ENCODE data around the gene NAA11.
A peak's percentile ranks its signal among the peaks of the same experiment; 100 is the strongest.

The NAA11 gene

DNA sequence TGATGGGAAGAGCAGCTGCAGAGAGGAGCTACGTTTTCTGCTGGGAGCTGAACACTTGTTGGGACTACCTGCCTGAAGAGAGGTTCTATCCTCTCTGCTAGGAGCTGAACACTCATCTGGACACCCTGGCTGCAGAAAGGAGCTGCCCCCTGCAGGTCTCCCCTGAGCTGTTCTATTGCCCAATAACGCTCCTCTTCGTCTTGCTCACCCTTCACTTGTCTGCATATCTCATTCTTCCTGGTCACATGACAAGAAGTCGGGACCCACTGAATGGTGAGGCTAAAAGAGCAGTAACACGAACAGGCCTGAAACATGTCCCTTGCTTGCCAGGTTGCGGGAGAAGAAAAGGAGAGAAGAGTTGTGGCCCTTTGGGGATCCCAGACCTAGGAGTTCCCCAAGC, 27.8 kb downstream of the NAA11 start:
- no peak for DNase-seq (ENCODE audit: low read depth)
- H3K4me3 ChIP-seq (ENCODE audit: low read depth, low read length): no peak overlapping the region
- TF ChIP-seq, protein P1, sequence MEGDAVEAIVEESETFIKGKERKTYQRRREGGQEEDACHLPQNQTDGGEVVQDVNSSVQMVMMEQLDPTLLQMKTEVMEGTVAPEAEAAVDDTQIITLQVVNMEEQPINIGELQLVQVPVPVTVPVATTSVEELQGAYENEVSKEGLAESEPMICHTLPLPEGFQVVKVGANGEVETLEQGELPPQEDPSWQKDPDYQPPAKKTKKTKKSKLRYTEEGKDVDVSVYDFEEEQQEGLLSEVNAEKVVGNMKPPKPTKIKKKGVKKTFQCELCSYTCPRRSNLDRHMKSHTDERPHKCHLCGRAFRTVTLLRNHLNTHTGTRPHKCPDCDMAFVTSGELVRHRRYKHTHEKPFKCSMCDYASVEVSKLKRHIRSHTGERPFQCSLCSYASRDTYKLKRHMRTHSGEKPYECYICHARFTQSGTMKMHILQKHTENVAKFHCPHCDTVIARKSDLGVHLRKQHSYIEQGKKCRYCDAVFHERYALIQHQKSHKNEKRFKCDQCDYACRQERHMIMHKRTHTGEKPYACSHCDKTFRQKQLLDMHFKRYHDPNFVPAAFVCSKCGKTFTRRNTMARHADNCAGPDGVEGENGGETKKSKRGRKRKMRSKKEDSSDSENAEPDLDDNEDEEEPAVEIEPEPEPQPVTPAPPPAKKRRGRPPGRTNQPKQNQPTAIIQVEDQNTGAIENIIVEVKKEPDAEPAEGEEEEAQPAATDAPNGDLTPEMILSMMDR (IDR thresholded peaks at IDR 0.05; ENCODE audit: low read depth, low read length, missing control alignments): peak; percentile 14

GRCh38 chr4:79297479-79297878, 28.4 kb downstream of the NAA11 start:
- TF ChIP-seq, protein P1 (IDR thresholded peaks at IDR 0.05; ENCODE audit: low read depth, low read length, missing control alignments): no peak
- DNase-seq (ENCODE audit: low read depth): no peak
- H3K4me3 ChIP-seq (ENCODE audit: low read depth, low read length): no peak overlapping the region

- TF ChIP-seq, protein P1 (IDR thresholded peaks at IDR 0.05; ENCODE audit: low read depth, low read length, missing control alignments): no peak
- H3K4me3 ChIP-seq (ENCODE audit: low read depth, low read length): no peak overlapping the region
- DNase-seq (ENCODE audit: low read depth): no peak
Observed at GRCh38 chr4:79296768-79297428, 29.0 kb downstream of the NAA11 start.

DNA sequence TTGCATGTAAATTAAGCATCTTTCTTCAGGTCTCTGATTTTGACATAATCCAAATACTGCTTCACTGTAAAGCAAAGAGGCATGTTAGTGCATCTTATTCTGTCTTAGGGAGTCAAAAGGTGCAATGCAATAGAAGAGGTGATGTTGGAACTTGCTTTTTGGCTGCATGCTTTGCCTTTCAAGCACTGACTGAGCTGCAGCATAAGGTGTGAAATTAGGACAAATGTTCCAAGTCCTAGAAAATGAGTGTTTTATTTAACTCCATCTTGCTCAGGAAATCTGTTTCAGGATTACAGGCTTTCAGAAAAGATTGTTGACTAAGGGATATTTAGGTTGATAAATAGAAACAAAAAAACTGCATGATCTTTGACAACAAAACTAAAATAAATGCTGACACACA, 30.8 kb downstream of the NAA11 start:
- DNase-seq (ENCODE audit: low read depth): no peak
- TF ChIP-seq, protein P1 (IDR thresholded peaks at IDR 0.05; ENCODE audit: low read depth, low read length, missing control alignments): no peak
- H3K4me3 ChIP-seq (ENCODE audit: low read depth, low read length): no peak overlapping the region

DNA sequence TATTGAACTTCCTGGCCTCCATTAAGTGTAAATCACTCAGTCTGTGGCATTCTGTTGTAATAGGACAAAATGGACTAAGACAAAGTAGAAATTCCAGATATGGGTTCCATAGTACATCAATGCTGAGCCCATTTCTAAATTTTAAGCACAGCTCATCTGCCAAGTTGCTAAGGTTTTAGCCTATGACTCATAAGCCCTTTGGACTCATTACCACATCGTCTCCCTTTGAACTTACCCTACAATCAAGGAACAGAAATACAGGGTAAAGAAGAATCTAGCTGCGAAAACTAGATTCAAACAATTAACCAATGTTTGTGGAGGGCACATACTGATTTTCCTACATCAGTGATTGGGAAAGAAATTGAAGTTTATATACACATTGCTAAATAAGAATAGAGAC, 31.8 kb downstream of the NAA11 start:
- DNase-seq (ENCODE audit: low read depth): no peak
- H3K4me3 ChIP-seq (ENCODE audit: low read depth, low read length): no peak overlapping the region
- TF ChIP-seq, protein P1 (IDR thresholded peaks at IDR 0.05; ENCODE audit: low read depth, low read length, missing control alignments): no peak

GRCh38 chr4:79292008-79292407, 33.9 kb downstream of the NAA11 start:
- TF ChIP-seq, protein P1 (IDR thresholded peaks at IDR 0.05; ENCODE audit: low read depth, low read length, missing control alignments): no peak
- DNase-seq (ENCODE audit: low read depth): no peak
- H3K4me3 ChIP-seq (ENCODE audit: low read depth, low read length): no peak overlapping the region

DNA sequence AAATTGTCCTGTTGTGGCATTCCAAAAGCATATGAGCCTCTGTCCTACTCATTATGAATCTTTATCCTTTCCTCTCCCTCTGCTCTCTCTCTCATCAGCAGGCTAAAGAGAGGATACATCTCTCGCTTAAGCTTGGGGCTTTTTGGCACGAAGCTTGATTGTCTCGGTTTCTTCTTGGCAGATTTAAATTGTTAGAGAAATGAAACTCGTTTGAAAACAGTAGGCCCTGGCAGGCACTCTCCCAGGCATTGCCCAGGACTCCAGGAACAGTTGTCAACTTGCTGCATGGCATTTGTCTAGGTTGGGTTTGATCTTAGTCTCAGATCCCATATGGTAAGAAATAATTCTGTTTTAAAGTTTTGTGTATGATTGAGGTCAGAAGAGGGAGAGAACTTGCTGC, 35.5 kb downstream of the NAA11 start:
- DNase-seq (ENCODE audit: low read depth): no peak
- no peak overlapping the region for H3K4me3 ChIP-seq (ENCODE audit: low read depth, low read length)
- TF ChIP-seq, protein P1 (IDR thresholded peaks at IDR 0.05; ENCODE audit: low read depth, low read length, missing control alignments): no peak
